ENCODE measurements around the gene CDH26.

CDH26 gene

DNA sequence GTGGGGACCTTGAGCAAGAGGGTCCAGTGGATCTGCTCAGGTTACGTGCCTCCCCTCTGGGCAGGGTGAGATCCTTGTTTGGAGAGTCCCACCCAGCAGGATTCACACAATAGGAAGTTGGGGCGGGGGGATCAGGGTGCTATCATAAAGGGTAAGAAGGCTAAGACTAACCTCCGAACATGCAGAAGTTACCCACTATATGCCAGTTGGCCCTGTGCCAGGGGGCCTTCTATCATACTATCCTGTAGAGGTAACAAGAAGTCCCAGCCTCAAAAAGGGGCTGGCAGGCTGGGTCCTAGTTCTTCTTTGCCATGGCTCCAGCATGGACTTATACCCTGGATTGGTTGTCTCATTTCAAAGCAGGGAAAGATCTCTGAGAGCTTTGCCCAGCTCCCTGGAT is 94.1 kb downstream of the CDH26 start:
- Histone ChIP-seq H3K36me3 (no peaks in the 10 kb centered on the region), H3K9me3 (ENCODE audit: severe bottlenecking) (no peaks in the 10 kb centered on the region), H3K4me3 (ENCODE audit: low read depth, low read length) (no peak overlapping the region), H3K27ac (no peak overlapping the region), H3K27me3 (ENCODE audit: insufficient read depth, low read depth, severe bottlenecking) (no peaks in the 10 kb centered on the region)
- TF ChIP-seq, protein P1, sequence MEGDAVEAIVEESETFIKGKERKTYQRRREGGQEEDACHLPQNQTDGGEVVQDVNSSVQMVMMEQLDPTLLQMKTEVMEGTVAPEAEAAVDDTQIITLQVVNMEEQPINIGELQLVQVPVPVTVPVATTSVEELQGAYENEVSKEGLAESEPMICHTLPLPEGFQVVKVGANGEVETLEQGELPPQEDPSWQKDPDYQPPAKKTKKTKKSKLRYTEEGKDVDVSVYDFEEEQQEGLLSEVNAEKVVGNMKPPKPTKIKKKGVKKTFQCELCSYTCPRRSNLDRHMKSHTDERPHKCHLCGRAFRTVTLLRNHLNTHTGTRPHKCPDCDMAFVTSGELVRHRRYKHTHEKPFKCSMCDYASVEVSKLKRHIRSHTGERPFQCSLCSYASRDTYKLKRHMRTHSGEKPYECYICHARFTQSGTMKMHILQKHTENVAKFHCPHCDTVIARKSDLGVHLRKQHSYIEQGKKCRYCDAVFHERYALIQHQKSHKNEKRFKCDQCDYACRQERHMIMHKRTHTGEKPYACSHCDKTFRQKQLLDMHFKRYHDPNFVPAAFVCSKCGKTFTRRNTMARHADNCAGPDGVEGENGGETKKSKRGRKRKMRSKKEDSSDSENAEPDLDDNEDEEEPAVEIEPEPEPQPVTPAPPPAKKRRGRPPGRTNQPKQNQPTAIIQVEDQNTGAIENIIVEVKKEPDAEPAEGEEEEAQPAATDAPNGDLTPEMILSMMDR (IDR thresholded peaks at IDR 0.05; ENCODE audit: low read depth, low read length), result no peak
- no peak for DNase-seq

DNA sequence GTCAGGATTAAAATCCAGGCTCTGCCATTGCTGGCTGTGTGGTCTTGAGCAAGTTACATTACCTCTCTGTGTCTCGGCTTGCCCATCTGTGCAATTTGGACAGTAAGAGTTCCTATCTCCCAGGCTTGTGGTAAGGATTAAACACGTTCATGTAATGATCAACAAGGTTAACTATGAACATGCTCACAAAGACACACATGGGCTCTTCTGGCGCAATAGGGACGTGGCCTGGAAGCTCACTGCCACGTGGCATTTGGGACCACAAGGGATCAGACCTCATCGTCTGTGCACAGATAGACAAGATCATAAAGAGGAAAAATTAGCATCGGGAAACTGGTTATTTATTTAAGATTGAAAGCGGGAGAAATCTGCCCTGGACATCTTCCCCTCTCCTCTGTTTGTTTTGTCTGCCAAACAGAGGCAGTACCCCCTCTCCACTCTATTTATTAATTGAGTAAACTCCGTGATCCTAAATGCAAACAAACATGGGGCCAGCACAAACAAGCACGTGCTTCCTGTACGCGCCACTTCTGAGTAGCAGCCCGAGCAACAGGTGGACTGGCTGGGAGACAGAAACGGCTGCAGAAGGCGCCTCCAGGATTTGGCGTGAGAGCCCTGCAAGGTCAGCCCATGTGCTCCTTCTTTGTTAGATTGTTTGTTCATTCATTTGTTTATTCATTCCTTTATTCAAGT is 95.0 kb downstream of the CDH26 start:
- TF ChIP-seq, protein P1 (IDR thresholded peaks at IDR 0.05; ENCODE audit: low read depth, low read length), result no peak
- no peaks in the 10 kb centered on the region for H3K36me3 ChIP-seq
- H3K27ac ChIP-seq, result no peak overlapping the region

DNA sequence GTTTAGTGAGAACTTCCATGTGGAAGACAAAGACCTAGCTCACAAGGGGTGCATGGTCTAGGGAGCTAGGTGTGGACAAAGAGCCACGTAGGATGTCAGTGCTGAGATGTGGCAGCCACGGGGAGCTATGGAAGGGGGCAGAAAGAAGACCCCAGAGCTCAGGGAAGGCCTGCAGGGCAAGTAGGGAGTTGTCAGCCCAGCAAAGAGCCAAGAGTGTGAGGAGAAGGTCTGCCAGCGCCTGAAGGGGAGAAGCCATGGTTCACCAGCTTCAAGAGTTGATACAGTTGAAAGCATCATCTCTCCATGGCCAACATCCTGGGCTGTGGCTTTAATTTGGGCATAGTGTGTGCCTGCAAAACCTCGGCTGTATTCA is 95.6 kb downstream of the CDH26 start:
- no peaks in the 10 kb centered on the region for H3K27me3 ChIP-seq (ENCODE audit: insufficient read depth, low read depth, severe bottlenecking)
- no peaks in the 10 kb centered on the region for H3K36me3 ChIP-seq
- no peak overlapping the region for H3K27ac ChIP-seq
- no peaks in the 10 kb centered on the region for H3K9me3 ChIP-seq (ENCODE audit: severe bottlenecking)
- H3K4me3 ChIP-seq (ENCODE audit: low read depth, low read length), result no peak overlapping the region
- TF ChIP-seq, protein P1 (IDR thresholded peaks at IDR 0.05; ENCODE audit: low read depth, low read length), result no peak
- DNase-seq, result no peak

More for the DNA sequence above, 95.0 kb downstream of the CDH26 start:
- H3K4me3 ChIP-seq (ENCODE audit: low read depth, low read length), result no peak overlapping the region
- DNase-seq, result no peak
- no peaks in the 10 kb centered on the region for H3K9me3 ChIP-seq (ENCODE audit: severe bottlenecking)
- no peaks in the 10 kb centered on the region for H3K27me3 ChIP-seq (ENCODE audit: insufficient read depth, low read depth, severe bottlenecking)

DNA sequence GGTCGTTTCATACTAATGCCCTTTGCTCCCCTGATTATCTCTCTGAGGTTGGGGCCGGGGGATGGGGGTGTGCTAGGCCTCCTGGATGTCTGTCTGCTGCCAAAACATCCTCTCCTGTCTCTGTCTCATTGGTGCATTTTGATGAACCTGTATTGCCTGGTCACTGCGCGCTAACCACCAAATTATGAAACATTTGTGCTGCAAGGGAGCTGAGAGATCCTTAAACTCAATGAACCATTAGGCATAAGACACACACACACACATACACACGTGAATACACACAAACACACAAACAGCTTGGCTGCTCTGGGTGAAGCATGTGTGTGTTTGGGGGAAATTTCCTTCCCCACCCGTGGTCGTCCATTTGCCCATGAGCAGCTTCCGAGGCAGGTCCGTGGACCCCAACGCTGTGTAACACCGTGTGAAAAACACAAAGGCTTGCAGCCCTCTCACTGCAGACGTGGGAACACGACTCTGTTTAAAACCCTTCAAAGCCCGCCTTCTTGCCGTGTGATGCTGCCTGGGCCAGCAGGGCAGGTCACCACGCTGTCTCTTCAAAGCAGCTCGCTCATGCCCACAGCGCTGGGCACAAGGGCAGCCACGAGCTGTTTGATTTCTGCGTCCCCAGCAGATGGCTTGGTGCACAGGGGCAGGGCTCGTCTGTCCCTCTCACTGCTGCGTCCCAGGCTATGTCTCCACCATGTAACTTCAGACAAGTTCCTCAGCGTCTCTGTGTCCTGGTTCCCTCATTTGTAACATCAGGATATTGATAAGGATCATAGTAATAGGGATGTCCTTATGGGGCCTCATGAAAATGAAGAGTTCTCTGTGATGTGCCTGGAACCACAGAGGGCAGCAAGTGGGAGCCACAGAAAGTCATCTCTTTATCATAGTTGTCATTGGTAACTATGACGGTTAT is 96.8 kb downstream of the CDH26 start:
- TF ChIP-seq, protein P1 (IDR thresholded peaks at IDR 0.05; ENCODE audit: low read depth, low read length), result no peak
- no peak overlapping the region for H3K4me3 ChIP-seq (ENCODE audit: low read depth, low read length)
- no peaks in the 10 kb centered on the region for H3K9me3 ChIP-seq (ENCODE audit: severe bottlenecking)
- H3K36me3 ChIP-seq, result no peaks in the 10 kb centered on the region
- H3K27ac ChIP-seq, result no peak overlapping the region
- DNase-seq, result no peak
- H3K27me3 ChIP-seq (ENCODE audit: insufficient read depth, low read depth, severe bottlenecking), result no peaks in the 10 kb centered on the region

DNA sequence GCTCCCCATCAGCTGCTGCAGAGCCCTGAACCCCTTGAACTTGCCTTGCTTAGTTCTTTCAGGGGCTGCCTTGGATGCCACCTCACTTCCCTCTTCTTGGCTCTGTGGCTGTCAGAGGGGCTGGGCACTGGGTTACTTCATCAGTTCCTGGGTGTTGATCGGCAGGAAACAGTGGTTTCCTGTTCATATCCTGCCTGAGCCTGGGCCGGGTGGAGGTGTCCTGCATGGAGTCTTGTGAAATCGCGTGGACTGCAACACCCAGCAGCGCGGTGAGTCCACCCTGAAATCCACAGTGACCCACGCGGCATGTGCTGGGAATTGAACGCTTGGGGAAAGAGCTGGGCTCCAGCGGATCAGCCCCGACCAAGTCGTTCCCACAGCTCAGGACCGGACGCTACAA is 97.5 kb downstream of the CDH26 start:
- Histone ChIP-seq H3K36me3 (no peaks in the 10 kb centered on the region), H3K27me3 (ENCODE audit: insufficient read depth, low read depth, severe bottlenecking) (no peaks in the 10 kb centered on the region), H3K4me3 (ENCODE audit: low read depth, low read length) (no peak overlapping the region), H3K27ac (no peak overlapping the region), H3K9me3 (ENCODE audit: severe bottlenecking) (no peaks in the 10 kb centered on the region)
- no peak for DNase-seq
- TF ChIP-seq, protein P1 (IDR thresholded peaks at IDR 0.05; ENCODE audit: low read depth, low read length), result no peak
